A549 treated with CpdA at 1 μM for 4 hours (cell line): ENCODE results near the gene ATP6V0A4. TPM values are rescaled to one million over a fixed set of nuclear protein-coding genes. Genes with fewer than 3 reads are reported as not detected.

Experiments
- total RNA-seq: library from RNA; stranded (reverse); fragments of 200-300 nt; extraction: Qiagen RNA extraction; gene quantifications from 5 replicates; pipeline ENCODE4 v1.2.3, GENCODE V29; 2022; ENCODE audit warnings: low read depth

Gene ATP6V0A4
- total RNA-seq = 0.22 to 0.58 TPM (median 0.26 TPM) in 5 replicates

DNA sequence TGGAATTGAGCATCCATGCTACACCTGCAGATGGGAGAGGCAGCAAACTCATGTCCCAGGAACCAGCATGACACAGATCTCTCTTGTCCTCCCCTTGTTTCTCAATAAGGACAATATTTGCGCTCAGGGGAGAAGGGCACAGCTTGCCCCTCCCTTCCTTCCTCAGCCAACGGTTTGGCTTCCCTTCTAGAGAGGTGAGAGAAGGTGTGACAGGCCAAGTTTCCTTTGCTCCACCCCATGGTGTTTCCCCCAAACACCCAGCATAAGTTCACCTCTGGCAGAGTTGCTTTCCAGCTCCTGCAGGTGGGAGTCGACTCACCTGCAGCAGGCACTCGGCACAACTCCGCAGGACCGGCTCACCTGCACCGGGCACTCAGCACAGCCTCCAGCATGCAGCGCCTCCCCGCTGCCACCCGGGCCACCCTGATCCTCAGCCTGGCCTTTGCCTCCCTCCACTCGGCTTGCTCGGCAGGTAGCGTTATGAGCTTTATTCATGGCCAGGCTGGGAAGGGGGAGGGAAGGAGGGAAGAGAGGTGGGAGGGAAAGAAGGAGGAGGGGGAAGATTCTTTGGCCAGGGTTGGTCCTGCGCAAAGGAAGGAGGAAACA lies at the start of gene ATP6V0A4, which contains the start of gene TMEM213:
ATP6V0A4 (minus strand) TSS at position 482 of the 606 bp plus-strand sequence. CDS start 26,949 bp downstream, outside the sequence.
TMEM213 (plus strand) TSS at position 280 of the 606 bp plus-strand sequence; CDS start at position 391, 111 bp downstream.

DNA sequence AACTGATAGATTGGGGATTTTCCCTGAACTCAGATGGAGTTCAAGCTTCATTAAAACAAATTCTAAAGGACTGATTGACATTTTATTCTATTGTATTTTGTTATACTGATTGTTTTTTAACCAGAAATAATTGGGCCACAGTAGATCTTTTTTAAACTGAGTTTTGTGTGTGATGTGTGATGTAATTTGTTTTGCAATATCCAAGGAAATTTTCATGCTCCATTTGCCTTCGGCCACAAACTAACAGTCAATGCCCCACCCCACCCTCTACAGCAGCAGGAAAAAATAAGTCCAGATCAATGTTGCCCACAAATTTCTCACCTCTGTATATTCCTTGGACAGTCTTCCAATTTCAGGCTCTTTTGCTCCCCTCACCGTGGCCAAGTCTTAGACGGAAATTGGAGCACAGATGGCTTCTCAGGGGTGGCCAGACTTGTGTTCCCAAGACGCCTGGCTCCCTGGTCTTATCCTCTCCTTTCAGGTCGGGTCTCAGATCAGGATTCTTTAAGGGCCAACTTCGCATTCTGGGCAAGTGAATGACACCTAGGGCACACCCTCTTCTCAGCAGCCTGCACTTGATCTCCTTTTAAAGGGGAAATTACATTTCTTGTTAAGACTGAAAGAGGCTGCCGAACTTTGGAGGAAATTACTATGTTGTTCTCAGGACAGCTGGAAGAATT lies 97.0 kb downstream of the ATP6V0A4 start, which contains the start of gene SVOPL:
SVOPL (minus strand) TSS at position 506 of the 680 bp plus-strand sequence. CDS start 22,317 bp downstream, outside the sequence.

Other genes with a start within 250 kb of the ATP6V0A4 start
- gene SVOPL, start 96.8 kb downstream of the ATP6V0A4 start, total RNA-seq = not detected in 5 replicates
- gene TMEM213, start 202 bp downstream of the ATP6V0A4 start, total RNA-seq = not detected in 5 replicates
- gene KIAA1549, start 183.2 kb upstream of the ATP6V0A4 start, total RNA-seq = 6.3 to 8.3 TPM (median 7.3 TPM) in 5 replicates
- gene ZC3HAV1L, start 237.8 kb upstream of the ATP6V0A4 start, total RNA-seq = 3.3 to 8.2 TPM (median 6.0 TPM) in 5 replicates